Osteocyte (in vitro differentiated cells): Measurements from ENCODE around the gene EDN1. TPM values are rescaled to one million over a fixed set of nuclear protein-coding genes. Genes with fewer than 3 reads are reported as not detected.

ENCODE experiments used
- DNase-seq: peaks from one replicate; pipeline ENCODE4 v3.0.0; 2021; ENCODE audit warnings: mixed read lengths; ENCODE audit not compliant: unreplicated experiment; ENCODE audit errors: extremely low spot score
- H3K27ac Mint-ChIP-seq: one replicate; pipeline ENCODE4 v1.8.0; 2021; ENCODE audit warnings: mild to moderate bottlenecking, mixed read lengths; ENCODE audit not compliant: unreplicated experiment
- H3K27me3 Mint-ChIP-seq: one replicate; pipeline ENCODE4 v1.8.0; 2021; ENCODE audit warnings: mixed read lengths; ENCODE audit not compliant: unreplicated experiment
- H3K36me3 Mint-ChIP-seq: one replicate; pipeline ENCODE4 v1.8.0; 2021; ENCODE audit warnings: mixed read lengths; ENCODE audit not compliant: unreplicated experiment
- H3K4me1 Mint-ChIP-seq: one replicate; pipeline ENCODE4 v1.8.0; 2021; ENCODE audit warnings: mixed read lengths; ENCODE audit not compliant: unreplicated experiment
- H3K4me3 Mint-ChIP-seq: one replicate; pipeline ENCODE4 v1.8.0; 2021; ENCODE audit warnings: mild to moderate bottlenecking, moderate library complexity, mixed read lengths; ENCODE audit not compliant: unreplicated experiment
- H3K9me3 Mint-ChIP-seq: one replicate; pipeline ENCODE4 v1.8.0; 2021; ENCODE audit warnings: mixed read lengths; ENCODE audit not compliant: unreplicated experiment
- total RNA-seq: library from RNA; stranded (reverse); gene quantifications from 2 replicates; pipeline ENCODE4 v1.2.1, GENCODE V29; 2021
- TF ChIP-seq, protein P1 (sequence below): fragments of 200-600 bp; sonication (generic); IDR thresholded peaks from 2 replicates; pipeline ENCODE4 v1.5.0; 2021; ENCODE audit warnings: antibody characterized with exemption, mild to moderate bottlenecking, moderate library complexity

Gene EDN1
- total RNA-seq, 1 donor from 2014 or later, result 13.2 TPM

DNA sequence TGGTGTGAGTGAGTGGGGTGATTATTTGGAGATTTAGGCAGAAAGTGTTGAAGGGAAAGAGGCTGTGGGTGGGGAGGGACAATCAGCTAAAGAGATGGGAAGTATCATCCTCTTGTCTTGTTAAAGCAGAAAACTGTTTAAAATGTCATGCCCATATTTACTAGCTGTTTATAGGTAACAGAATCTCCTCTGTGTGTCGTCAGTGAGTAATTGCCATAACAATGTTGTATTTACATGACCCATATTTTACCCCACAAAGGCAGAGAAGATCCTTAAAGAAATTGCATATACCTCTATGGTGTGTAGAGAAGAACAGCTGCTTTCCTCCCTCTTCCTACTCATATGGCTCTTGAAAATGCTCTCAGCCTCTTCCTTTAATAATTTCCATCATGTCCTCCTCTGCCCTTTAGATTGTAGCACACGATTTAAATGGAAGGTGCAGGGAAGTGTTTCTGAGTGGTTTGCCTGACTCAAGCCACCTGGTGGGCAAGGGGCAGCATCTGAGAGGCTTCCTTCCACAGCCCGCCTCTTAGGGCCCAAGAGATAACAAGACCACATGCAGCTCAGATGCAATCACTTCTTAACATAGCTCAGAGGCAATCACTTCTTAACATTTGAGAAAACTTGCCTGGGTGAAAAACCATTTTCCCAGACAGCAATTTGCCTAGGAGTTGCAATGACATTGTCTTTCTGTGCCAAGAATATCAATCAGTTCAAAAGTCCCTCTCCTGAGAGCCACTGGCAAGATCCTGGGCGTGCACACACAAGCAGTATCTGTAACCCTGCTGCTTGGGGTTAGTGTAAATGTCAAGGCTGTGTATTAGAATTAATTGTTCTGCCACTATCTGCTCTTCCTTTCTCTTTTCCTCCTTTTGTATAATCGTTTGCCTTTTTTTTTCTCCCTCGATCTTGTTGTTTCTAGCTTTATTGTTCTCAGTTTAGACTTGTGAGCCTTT, 44.1 kb upstream of the EDN1 start:
- Mint-ChIP-seq H3K36me3 (no peaks in the 10 kb centered on the region), H3K4me3 (no peak overlapping the region), H3K27me3 (no peaks in the 10 kb centered on the region), H3K9me3 (no peaks in the 10 kb centered on the region), H3K27ac (no peak overlapping the region), H3K4me1 (peaks cover 8% of the 10 kb centered on the region)
- no peak for DNase-seq
- TF ChIP-seq, protein P1, sequence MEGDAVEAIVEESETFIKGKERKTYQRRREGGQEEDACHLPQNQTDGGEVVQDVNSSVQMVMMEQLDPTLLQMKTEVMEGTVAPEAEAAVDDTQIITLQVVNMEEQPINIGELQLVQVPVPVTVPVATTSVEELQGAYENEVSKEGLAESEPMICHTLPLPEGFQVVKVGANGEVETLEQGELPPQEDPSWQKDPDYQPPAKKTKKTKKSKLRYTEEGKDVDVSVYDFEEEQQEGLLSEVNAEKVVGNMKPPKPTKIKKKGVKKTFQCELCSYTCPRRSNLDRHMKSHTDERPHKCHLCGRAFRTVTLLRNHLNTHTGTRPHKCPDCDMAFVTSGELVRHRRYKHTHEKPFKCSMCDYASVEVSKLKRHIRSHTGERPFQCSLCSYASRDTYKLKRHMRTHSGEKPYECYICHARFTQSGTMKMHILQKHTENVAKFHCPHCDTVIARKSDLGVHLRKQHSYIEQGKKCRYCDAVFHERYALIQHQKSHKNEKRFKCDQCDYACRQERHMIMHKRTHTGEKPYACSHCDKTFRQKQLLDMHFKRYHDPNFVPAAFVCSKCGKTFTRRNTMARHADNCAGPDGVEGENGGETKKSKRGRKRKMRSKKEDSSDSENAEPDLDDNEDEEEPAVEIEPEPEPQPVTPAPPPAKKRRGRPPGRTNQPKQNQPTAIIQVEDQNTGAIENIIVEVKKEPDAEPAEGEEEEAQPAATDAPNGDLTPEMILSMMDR, result no peak

DNA sequence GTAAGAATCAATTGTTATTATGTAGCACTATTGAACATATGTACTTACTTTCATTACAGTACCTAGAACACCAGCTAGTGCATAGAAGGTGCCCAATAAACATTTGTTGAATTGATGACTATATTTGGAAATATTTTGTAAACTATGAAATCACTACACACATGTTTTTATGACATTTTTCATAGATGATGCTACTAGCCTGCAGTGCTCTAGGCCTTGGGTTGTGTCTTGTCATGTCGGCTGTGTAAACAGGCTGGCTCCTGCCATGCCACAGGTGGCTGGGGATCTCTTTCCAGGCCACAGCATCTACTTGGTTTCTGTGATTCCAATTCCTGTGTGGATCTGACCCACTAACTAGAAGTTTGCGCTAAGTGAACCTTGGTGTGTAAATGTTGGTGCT, 43.3 kb upstream of the EDN1 start:
- H3K4me3 Mint-ChIP-seq, result no peak overlapping the region
- DNase-seq, result no peak
- no peaks in the 10 kb centered on the region for H3K9me3 Mint-ChIP-seq
- no peak overlapping the region for H3K27ac Mint-ChIP-seq
- no peaks in the 10 kb centered on the region for H3K27me3 Mint-ChIP-seq
- no peaks in the 10 kb centered on the region for H3K36me3 Mint-ChIP-seq
- H3K4me1 Mint-ChIP-seq, result peaks cover 8% of the 10 kb centered on the region
- TF ChIP-seq, protein P1, result no peak

DNA sequence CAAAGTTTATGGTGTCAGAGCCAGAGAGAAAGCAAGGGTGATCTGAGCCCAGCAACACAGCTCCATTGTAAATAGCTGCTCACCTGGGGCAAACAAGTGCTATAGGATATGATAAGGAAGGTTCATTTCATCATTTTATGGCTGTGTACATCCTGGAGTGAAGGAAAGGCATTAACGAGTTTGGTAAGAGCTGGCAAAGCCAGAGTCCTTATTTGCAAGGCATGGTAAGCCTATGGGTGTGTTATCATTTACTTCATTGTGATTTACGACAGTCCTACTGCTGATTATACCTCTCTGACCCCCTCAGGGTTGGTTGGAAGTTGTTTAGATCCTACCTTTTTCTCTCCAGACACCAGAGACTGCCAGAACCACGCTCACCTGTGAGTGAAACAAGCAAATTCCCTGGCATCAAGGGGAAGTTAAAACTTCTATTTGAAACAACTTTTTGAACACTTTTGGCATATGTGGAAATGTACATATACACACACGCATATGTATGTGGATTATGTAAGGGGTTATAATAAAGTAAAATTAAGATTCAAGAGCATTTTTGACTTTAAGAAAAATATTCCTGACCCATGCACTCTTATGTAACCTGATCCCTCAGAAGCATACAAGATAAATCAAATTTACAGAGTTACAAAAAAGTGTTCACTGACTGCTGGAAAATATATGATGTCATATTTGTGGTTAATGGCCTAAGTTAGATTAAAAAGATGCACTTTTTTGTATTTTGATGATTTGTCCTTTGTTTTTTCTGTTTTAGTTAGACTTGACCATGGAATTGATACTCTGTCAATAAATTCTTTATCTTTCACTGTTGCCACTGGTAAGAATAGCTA, 40.4 kb upstream of the EDN1 start:
- H3K27ac Mint-ChIP-seq, result no peak overlapping the region
- DNase-seq, result no peak
- H3K4me1 Mint-ChIP-seq, result peaks cover 8% of the 10 kb centered on the region
- peaks cover 6% of the 10 kb centered on the region for H3K27me3 Mint-ChIP-seq
- H3K4me3 Mint-ChIP-seq, result no peak overlapping the region
- no peaks in the 10 kb centered on the region for H3K36me3 Mint-ChIP-seq
- H3K9me3 Mint-ChIP-seq, result no peaks in the 10 kb centered on the region
- TF ChIP-seq, protein P1, result no peak

DNA sequence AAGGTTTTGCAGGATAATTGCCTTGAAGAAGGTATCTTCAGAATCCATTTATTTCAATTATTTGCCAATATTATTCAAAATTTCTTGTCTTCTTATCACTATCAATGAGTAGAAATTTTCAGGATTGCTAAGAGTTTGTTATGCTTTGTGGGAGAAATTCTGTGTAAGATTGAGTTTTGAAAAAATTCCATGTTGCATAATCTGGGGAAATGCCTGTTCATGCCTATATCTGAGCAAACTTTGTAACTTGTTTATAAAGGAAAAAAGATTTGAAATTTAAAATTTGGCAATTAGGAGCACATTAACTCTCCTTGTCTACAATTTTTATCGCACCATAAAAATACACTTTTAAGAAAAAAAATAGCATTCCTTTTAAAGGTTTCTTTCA, 39.8 kb upstream of the EDN1 start:
- Mint-ChIP-seq H3K9me3 (no peaks in the 10 kb centered on the region), H3K27me3 (peaks cover 6% of the 10 kb centered on the region), H3K4me3 (no peak overlapping the region), H3K27ac (no peak overlapping the region), H3K36me3 (no peaks in the 10 kb centered on the region), H3K4me1 (peaks cover 8% of the 10 kb centered on the region)
- DNase-seq, result no peak
- TF ChIP-seq, protein P1, result no peak

DNA sequence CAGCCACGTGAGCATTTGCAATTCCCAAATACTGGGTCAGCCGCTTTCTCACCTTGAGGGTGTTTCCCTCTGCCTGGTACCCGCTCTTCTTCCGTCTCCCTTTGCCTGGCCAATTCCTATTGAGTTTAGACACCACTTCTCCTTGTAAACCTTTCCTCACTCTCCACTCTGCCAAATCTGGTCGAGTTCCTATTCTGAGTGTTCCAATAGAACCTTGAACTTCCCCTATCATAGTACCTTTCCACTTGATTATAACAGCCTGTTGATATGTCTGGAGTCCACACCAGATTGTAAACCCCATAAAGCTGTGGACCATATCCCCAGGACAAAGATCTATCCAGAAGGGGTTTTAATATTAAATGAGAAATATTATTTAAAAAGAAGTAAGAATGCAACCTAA, 36.0 kb upstream of the EDN1 start:
- DNase-seq, result no peak
- Mint-ChIP-seq H3K4me1 (no peaks in the 10 kb centered on the region), H3K36me3 (no peaks in the 10 kb centered on the region), H3K9me3 (no peaks in the 10 kb centered on the region), H3K27me3 (peaks cover 6% of the 10 kb centered on the region), H3K27ac (no peak overlapping the region), H3K4me3 (no peak overlapping the region)
- TF ChIP-seq, protein P1, result no peak
